Neural progenitor cell (in vitro differentiated cells): ENCODE measurements around the gene YEATS4. TPM values are rescaled to one million over a fixed set of nuclear protein-coding genes. Genes with fewer than 3 reads are reported as not detected.

Experiments
- DNase-seq: peaks from one replicate; pipeline ENCODE4 v3.0.0-alpha.2; 2016; ENCODE audit warnings: low spot score
- H2AFZ ChIP-seq: fragments of 200-600 bp; sonication (generic); replicated peaks from 2 replicates; pipeline ENCODE4 v1.6.1; 2016; ENCODE audit warnings: antibody characterized with exemption
- H3F3A ChIP-seq: fragments of 200-600 bp; sonication (generic); 2 replicates; pipeline ENCODE4 v1.6.1; 2016; ENCODE audit warnings: antibody characterized with exemption, low read depth
- H3K27ac ChIP-seq: fragments of 200-600 bp; sonication (generic); 2 replicates; pipeline ENCODE4 v1.5.1; 2016; ENCODE audit warnings: mild to moderate bottlenecking
- H3K27me3 ChIP-seq: fragments of 200-600 bp; sonication (generic); 2 replicates; pipeline ENCODE4 v1.6.1; 2016; ENCODE audit warnings: mild to moderate bottlenecking, moderate library complexity
- H3K36me3 ChIP-seq: fragments of 200-600 bp; sonication (generic); 2 replicates; pipeline ENCODE4 v1.5.1; 2016
- H3K4me1 ChIP-seq: fragments of 200-600 bp; sonication (generic); 2 replicates; pipeline ENCODE4 v1.6.1; 2016; ENCODE audit warnings: mixed run types
- H3K4me2 ChIP-seq: fragments of 200-600 bp; sonication (generic); 2 replicates; pipeline ENCODE4 v1.6.1; 2016
- H3K4me3 ChIP-seq: fragments of 200-600 bp; sonication (generic); 2 replicates; pipeline ENCODE4 v1.5.1; 2016
- H3K79me2 ChIP-seq: fragments of 200-600 bp; sonication (generic); 2 replicates; pipeline ENCODE4 v1.6.1; 2016; ENCODE audit warnings: low read depth
- H3K9ac ChIP-seq: fragments of 200-600 bp; sonication (generic); 2 replicates; pipeline ENCODE4 v1.6.1; 2016
- H3K9me3 ChIP-seq: fragments of 200-600 bp; sonication (generic); 2 replicates; pipeline ENCODE4 v1.5.1; 2016; ENCODE audit warnings: low read depth
- H4K20me1 ChIP-seq: fragments of 200-600 bp; sonication (generic); 2 replicates; pipeline ENCODE4 v1.6.1; 2016; ENCODE audit warnings: low read depth
- H3K27ac Mint-ChIP-seq: 3 replicates; pipeline ENCODE4 v1.8.0; 2021; ENCODE audit warnings: mixed read lengths
- H3K27me3 Mint-ChIP-seq: 2 replicates; pipeline ENCODE4 v1.8.0; 2022; ENCODE audit warnings: low read depth, mild to moderate bottlenecking, inconsistent platforms, moderate library complexity, mixed read lengths; ENCODE audit not compliant: insufficient read depth
- H3K36me3 Mint-ChIP-seq: 3 replicates; pipeline ENCODE4 v1.8.0; 2021; ENCODE audit warnings: mixed read lengths
- H3K4me1 Mint-ChIP-seq: 3 replicates; pipeline ENCODE4 v1.8.0; 2021; ENCODE audit warnings: mixed read lengths
- H3K4me3 Mint-ChIP-seq: 3 replicates; pipeline ENCODE4 v1.8.0; 2021; ENCODE audit warnings: mild to moderate bottlenecking, moderate library complexity, mixed read lengths
- H3K9me3 Mint-ChIP-seq: 3 replicates; pipeline ENCODE4 v1.8.0; 2020; ENCODE audit warnings: mixed read lengths
- EZH2 ChIP-seq: fragments of 200-600 bp; sonication (generic); IDR thresholded peaks from 2 replicates; pipeline ENCODE4 v1.6.1; 2017; ENCODE audit warnings: antibody characterized with exemption, mild to moderate bottlenecking, moderate library complexity
- EZH2phosphoT487 ChIP-seq: fragments of 200-600 bp; sonication (generic); IDR thresholded peaks from 2 replicates; pipeline ENCODE4 v1.6.1; 2017; ENCODE audit warnings: antibody characterized with exemption
- total RNA-seq: library from RNA; depleted of rRNA; stranded (reverse); fragments of >200 nt; gene quantifications from 2 replicates; pipeline ENCODE4 v1.2.3, GENCODE V29; 2015; ENCODE audit warnings: low replicate concordance
- TF ChIP-seq, protein P1 (sequence below): fragments of 200-600 bp; sonication (generic); IDR thresholded peaks from 2 replicates; pipeline ENCODE4 v1.5.1; 2017; ENCODE audit warnings: antibody characterized with exemption, mild to moderate bottlenecking

YEATS4 gene
- total RNA-seq, 1 donor from 2014 or later, result 159 TPM

DNA sequence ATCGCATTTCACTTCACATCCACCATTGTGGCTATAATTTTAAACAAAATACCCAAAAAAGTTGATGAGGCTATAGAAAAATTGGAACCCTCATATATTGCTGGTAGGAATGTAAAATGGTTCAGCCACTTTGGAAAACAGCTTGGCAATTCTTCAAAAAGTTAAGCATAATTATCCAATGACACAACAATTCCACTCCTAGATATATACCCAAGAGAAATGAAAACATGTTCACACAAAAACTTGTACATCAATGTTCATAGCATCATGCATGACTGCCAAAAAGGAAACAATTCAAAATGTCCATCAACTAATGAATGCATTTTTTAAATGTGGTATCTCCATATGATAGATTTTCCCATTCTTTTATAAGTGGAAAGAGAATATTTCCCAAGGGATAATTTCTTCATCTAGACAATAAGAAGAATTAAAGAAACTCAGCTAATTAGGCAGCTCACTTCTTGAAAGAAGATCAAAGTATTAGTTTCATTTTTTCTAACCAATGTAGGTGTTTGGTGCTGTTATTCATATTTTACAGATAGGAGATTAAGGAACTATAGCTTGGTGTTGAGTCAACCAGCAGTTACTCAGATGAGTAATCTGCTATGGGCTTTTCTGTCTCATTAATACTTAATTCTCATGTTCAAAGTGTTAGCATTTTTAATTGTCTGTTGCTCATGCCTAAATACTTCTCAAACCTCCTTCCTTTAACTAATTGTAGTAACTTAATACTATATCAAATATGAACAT, 32.8 kb downstream of the YEATS4 start:
- Mint-ChIP-seq H3K36me3 (peaks cover 27% of the 10 kb centered on the region), H3K27me3 (no peaks in the 10 kb centered on the region), H3K9me3 (peaks cover 5% of the 10 kb centered on the region), H3K27ac (no peak overlapping the region), H3K4me3 (no peak overlapping the region), H3K4me1 (no peaks in the 10 kb centered on the region)
- H3K9ac ChIP-seq, result no peak overlapping the region
- H3K4me2 ChIP-seq, result no peak overlapping the region
- no peaks in the 10 kb centered on the region for H4K20me1 ChIP-seq
- peaks cover 5% of the 10 kb centered on the region for H3F3A ChIP-seq
- no peaks in the 10 kb centered on the region for H3K9me3 ChIP-seq
- peaks cover 8% of the 10 kb centered on the region for H3K79me2 ChIP-seq
- H3K27ac ChIP-seq, result no peak overlapping the region
- H3K4me3 ChIP-seq, result no peak overlapping the region
- no peaks in the 10 kb centered on the region for H3K4me1 ChIP-seq
- H3K36me3 ChIP-seq, result peaks cover 6% of the 10 kb centered on the region
- no peaks in the 10 kb centered on the region for H3K27me3 ChIP-seq
- TF ChIP-seq EZH2 (no peak), EZH2phosphoT487 (no peak)
- TF ChIP-seq, protein P1, sequence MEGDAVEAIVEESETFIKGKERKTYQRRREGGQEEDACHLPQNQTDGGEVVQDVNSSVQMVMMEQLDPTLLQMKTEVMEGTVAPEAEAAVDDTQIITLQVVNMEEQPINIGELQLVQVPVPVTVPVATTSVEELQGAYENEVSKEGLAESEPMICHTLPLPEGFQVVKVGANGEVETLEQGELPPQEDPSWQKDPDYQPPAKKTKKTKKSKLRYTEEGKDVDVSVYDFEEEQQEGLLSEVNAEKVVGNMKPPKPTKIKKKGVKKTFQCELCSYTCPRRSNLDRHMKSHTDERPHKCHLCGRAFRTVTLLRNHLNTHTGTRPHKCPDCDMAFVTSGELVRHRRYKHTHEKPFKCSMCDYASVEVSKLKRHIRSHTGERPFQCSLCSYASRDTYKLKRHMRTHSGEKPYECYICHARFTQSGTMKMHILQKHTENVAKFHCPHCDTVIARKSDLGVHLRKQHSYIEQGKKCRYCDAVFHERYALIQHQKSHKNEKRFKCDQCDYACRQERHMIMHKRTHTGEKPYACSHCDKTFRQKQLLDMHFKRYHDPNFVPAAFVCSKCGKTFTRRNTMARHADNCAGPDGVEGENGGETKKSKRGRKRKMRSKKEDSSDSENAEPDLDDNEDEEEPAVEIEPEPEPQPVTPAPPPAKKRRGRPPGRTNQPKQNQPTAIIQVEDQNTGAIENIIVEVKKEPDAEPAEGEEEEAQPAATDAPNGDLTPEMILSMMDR, result no peak
- DNase-seq, result no peak
- H2AFZ ChIP-seq, result no peak overlapping the region

DNA sequence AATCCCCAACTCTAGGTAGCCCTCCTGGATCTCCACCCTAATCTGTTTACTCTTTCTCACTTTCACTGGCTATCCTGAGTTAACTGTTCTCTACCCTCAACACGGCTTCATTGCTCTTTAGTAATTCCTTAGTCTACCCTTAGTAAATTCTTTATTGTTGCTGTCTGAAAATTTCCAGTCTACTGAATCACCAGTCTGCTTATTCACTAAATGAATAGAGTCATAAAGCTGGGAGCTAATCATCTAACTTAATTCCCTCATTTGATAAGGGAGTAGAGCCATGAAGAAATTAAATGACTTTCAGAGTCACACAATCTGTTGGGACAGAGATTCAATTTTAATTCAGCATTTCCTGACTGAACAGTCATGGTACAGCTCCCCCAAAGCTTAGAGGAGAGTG, 36.5 kb downstream of the YEATS4 start:
- H3K4me1 Mint-ChIP-seq, result no peaks in the 10 kb centered on the region
- peaks cover 30% of the 10 kb centered on the region for H3K36me3 Mint-ChIP-seq
- Histone ChIP-seq H3K79me2 (no peaks in the 10 kb centered on the region), H3K27me3 (no peaks in the 10 kb centered on the region), H3K9me3 (no peaks in the 10 kb centered on the region), H3F3A (peaks cover 5% of the 10 kb centered on the region), H3K27ac (no peak overlapping the region), H3K4me1 (no peaks in the 10 kb centered on the region), H3K9ac (no peak overlapping the region), H4K20me1 (no peaks in the 10 kb centered on the region), H2AFZ (no peak overlapping the region), H3K4me2 (no peak overlapping the region), H3K36me3 (no peaks in the 10 kb centered on the region), H3K4me3 (no peak overlapping the region)
- H3K4me3 Mint-ChIP-seq, result no peak overlapping the region
- DNase-seq, result no peak
- TF ChIP-seq, protein P1, result no peak
- TF ChIP-seq EZH2 (no peak), EZH2phosphoT487 (no peak)
- no peaks in the 10 kb centered on the region for H3K27me3 Mint-ChIP-seq
- H3K27ac Mint-ChIP-seq, result no peak overlapping the region
- peaks cover 9% of the 10 kb centered on the region for H3K9me3 Mint-ChIP-seq

DNA sequence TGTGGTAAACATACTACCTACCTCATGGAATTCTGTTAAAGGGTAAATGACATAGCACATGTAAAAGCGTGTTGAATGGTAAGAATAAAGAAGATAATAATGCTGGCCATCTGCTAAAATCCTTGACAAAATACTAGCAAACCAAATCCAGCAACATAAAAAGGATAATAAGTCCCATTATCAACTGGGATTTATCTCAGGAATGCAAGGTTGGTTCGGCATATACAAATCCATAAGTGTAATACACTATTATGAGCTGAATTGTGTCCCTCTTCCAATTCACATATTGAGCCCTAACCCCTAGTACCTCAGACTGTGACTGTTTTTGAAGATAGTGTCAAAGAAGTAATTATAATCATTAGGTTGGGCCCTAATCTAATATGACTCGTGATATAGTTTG, 37.4 kb downstream of the YEATS4 start:
- no peaks in the 10 kb centered on the region for H3K36me3 ChIP-seq
- H2AFZ ChIP-seq, result no peak overlapping the region
- H3K9me3 ChIP-seq, result no peaks in the 10 kb centered on the region
- no peak overlapping the region for H3K4me3 Mint-ChIP-seq
- H3K36me3 Mint-ChIP-seq, result peaks cover 22% of the 10 kb centered on the region
- H3K79me2 ChIP-seq, result no peaks in the 10 kb centered on the region
- H3K27me3 Mint-ChIP-seq, result no peaks in the 10 kb centered on the region
- H3K27ac ChIP-seq, result no peak overlapping the region
- H3K27me3 ChIP-seq, result no peaks in the 10 kb centered on the region
- no peak overlapping the region for H3K4me3 ChIP-seq
- H3K4me2 ChIP-seq, result no peak overlapping the region
- peaks cover 5% of the 10 kb centered on the region for H3F3A ChIP-seq
- DNase-seq, result no peak
- no peak for TF ChIP-seq EZH2
- no peak for TF ChIP-seq EZH2phosphoT487
- TF ChIP-seq, protein P1, result no peak
- H3K4me1 Mint-ChIP-seq, result no peaks in the 10 kb centered on the region
- no peaks in the 10 kb centered on the region for H3K4me1 ChIP-seq
- H4K20me1 ChIP-seq, result no peaks in the 10 kb centered on the region
- H3K9ac ChIP-seq, result no peak overlapping the region
- peaks cover 9% of the 10 kb centered on the region for H3K9me3 Mint-ChIP-seq
- H3K27ac Mint-ChIP-seq, result no peak overlapping the region
